Sigmoid colon (tissue), 7 donors: Measurements from ENCODE around the gene CDC34. TPM values are rescaled to one million over a fixed set of nuclear protein-coding genes. Genes with fewer than 3 reads are reported as not detected.

Source experiments
- DNase-seq: peaks from one replicate; pipeline ENCODE4 v3.0.0-alpha.2; 2019
- H3K27ac ChIP-seq, 4 donors: fragments of 200-600 bp; sonication (generic); one replicate each; pipeline ENCODE4 v1.5.1; 2016 to 2019; ENCODE audit warnings: mild to moderate bottlenecking in 1 of 4
- H3K27me3 ChIP-seq, 3 donors: fragments of 200-600 bp; sonication (generic); one replicate each; pipeline ENCODE4 v1.5.1; 2019; ENCODE audit warnings: mild to moderate bottlenecking in 1 of 3
- H3K36me3 ChIP-seq, 4 donors: fragments of 200-600 bp; sonication (generic); one replicate each; pipeline ENCODE4 v1.5.1; 2016 to 2019
- H3K4me1 ChIP-seq, 4 donors: fragments of 200-600 bp; sonication (generic); one replicate each; pipeline ENCODE4 v1.5.1; 2017 to 2019
- H3K4me3 ChIP-seq, 4 donors: fragments of 200-600 bp; sonication (generic); one replicate each; pipeline ENCODE4 v1.5.1; 2017 to 2019; ENCODE audit warnings: mild to moderate bottlenecking in 2 of 4, moderate library complexity in 1 of 4
- H3K9me3 ChIP-seq, 4 donors: fragments of 200-600 bp in 3 of 4; sonication (generic) in 3 of 4; one replicate each; pipeline versions ENCODE4 v1.5.1 to v1.6.1; 2013 to 2019
- EP300 ChIP-seq, 4 donors: sonication (generic); formaldehyde crosslinking; IDR thresholded peaks; one replicate each; pipeline ENCODE4 v1.6.1; 2017; ENCODE audit warnings: antibody characterized with exemption in 4 of 4
- POLR2A ChIP-seq, 2 donors: fragments of 450-650 bp; IDR thresholded peaks; one replicate each; pipeline ENCODE4 v1.6.1; 2016; ENCODE audit warnings: antibody characterized with exemption in 2 of 2, mild to moderate bottlenecking in 2 of 2, moderate library complexity in 2 of 2
- POLR2AphosphoS5 ChIP-seq, 4 donors: sonication (generic); formaldehyde crosslinking; IDR thresholded peaks; one replicate each; pipeline ENCODE4 v1.6.1; 2017; ENCODE audit warnings: antibody characterized with exemption in 4 of 4
- WGBS, 2 donors: extraction: QIAGEN DNeasy Blood & Tissue Kit; methylation state at CpG; one replicate each; pipeline ENCODE4 v1.1.7; 2013; 5-methylcytosine and 5-hydroxymethylcytosine counted together
- intact Hi-C: fragments of 100-400 bp; cut with DNase I; formaldehyde crosslinking; loops from one replicate; pipeline ENCODE4 v1.15.1; 2023
- polyA plus RNA-seq, 3 donors: library from polyadenylated mRNA; stranded (reverse); fragments of 200-250 nt; gene quantifications; one replicate each; pipeline ENCODE4 v1.2.3, GENCODE V29; 2013
- total RNA-seq, 4 donors: library from RNA; depleted of rRNA; stranded (reverse); fragments of >200 nt; gene quantifications; one replicate each; pipeline ENCODE4 v1.1.0, GENCODE V29; 2016
- TF ChIP-seq, protein P1 (sequence below), 4 experiments: fragments of 450-650 bp in 3 of 4; fragments of 200-600 bp in 1 of 4; IDR thresholded peaks; one replicate each; pipeline ENCODE4 v1.5.1; 2016 to 2019; ENCODE audit warnings: antibody characterized with exemption in 4 of 4, mild to moderate bottlenecking in 3 of 4, moderate library complexity in 2 of 4
- donor health status: healthy with polysubstance abuse.
- donor health status: Bipolar disorder and iron deficiency.
- donor health status: healthy.

CDC34 gene
- total and polyA plus RNA-seq, 7 donors, result 74.9 to 152 (median 96.7) TPM

- DNase-seq, result no peak
- Histone ChIP-seq H3K4me1 (peaks cover 0 to 18% (median 16%) of the 10 kb centered on the region in 4 donors), H3K27me3 (peaks cover 7 to 22% (median 18%) of the 10 kb centered on the region in 3 donors), H3K27ac (no peak overlapping the region), H3K9me3 (no peaks in the 10 kb centered on the region), H3K36me3 (no peaks in the 10 kb centered on the region), H3K4me3 (no peak overlapping the region)
- TF ChIP-seq POLR2A (IDR thresholded peaks at IDR 0.05) (no peak), POLR2AphosphoS5 (IDR thresholded peaks at IDR 0.05) (no peak), EP300 (IDR thresholded peaks at IDR 0.05) (no peak)
- TF ChIP-seq, protein P1, sequence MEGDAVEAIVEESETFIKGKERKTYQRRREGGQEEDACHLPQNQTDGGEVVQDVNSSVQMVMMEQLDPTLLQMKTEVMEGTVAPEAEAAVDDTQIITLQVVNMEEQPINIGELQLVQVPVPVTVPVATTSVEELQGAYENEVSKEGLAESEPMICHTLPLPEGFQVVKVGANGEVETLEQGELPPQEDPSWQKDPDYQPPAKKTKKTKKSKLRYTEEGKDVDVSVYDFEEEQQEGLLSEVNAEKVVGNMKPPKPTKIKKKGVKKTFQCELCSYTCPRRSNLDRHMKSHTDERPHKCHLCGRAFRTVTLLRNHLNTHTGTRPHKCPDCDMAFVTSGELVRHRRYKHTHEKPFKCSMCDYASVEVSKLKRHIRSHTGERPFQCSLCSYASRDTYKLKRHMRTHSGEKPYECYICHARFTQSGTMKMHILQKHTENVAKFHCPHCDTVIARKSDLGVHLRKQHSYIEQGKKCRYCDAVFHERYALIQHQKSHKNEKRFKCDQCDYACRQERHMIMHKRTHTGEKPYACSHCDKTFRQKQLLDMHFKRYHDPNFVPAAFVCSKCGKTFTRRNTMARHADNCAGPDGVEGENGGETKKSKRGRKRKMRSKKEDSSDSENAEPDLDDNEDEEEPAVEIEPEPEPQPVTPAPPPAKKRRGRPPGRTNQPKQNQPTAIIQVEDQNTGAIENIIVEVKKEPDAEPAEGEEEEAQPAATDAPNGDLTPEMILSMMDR (IDR thresholded peaks at IDR 0.05), result no peak
- 32 to 69% methylated on average over 32 of the region's 32 CpGs for WGBS, 2 donors
- intact Hi-C loops, result no loop called here
Measured at GRCh38 chr19:491146-491741, 40.3 kb upstream of the CDC34 start.

DNA sequence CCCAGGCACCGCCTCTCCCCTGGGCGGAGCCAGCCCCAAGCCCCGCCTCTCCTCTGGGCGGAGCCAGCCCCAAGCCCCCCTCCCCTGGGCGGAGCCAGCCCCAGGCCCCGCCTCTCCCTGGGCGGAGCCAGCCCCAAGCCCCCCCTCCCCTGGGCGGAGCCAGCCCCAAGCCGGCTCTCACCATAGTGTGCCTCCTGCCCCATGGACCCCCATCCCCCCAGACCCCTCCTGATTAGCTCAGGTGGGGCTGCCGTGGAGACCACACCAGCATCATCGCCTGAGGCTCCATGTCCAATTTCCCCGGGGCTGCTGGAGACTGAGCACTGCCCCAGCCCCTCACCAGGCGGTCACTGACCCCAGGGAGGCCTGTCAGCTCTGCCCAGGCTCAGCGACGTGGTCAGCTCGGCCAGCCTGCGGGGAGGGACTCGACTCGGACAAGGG lies 39.4 kb upstream of the CDC34 start:
- H3K27me3 ChIP-seq, result peaks cover 8 to 22% (median 18%) of the 10 kb centered on the region in 3 donors
- H3K9me3 ChIP-seq, result no peaks in the 10 kb centered on the region
- TF ChIP-seq, protein P1 (IDR thresholded peaks at IDR 0.05), result no peak
- TF ChIP-seq POLR2A (IDR thresholded peaks at IDR 0.05), result no peak
- TF ChIP-seq POLR2AphosphoS5 (IDR thresholded peaks at IDR 0.05), result no peak
- no peak for TF ChIP-seq EP300 (IDR thresholded peaks at IDR 0.05)
- H3K4me3 ChIP-seq, result no peak overlapping the region
- peaks cover 0 to 16% (median 16%) of the 10 kb centered on the region in 4 donors for H3K4me1 ChIP-seq
- WGBS, 2 donors, result 70% methylated on average over 19 of the region's 19 CpGs
- intact Hi-C loops, result no loop called here
- no peak overlapping the region for H3K27ac ChIP-seq
- no peak for DNase-seq
- no peaks in the 10 kb centered on the region for H3K36me3 ChIP-seq

GRCh38 chr19:493391-494170 lies 38.0 kb upstream of the CDC34 start:
- Histone ChIP-seq H3K27ac (no peak overlapping the region), H3K4me1 (peaks cover 0 to 28% (median 21%) of the 10 kb centered on the region in 4 donors), H3K27me3 (peaks cover 21 to 36% (median 32%) of the 10 kb centered on the region in 3 donors), H3K4me3 (no peak overlapping the region), H3K36me3 (no peaks in the 10 kb centered on the region), H3K9me3 (no peaks in the 10 kb centered on the region)
- TF ChIP-seq EP300 (IDR thresholded peaks at IDR 0.05) (no peak), POLR2A (IDR thresholded peaks at IDR 0.05) (no peak), POLR2AphosphoS5 (IDR thresholded peaks at IDR 0.05) (no peak)
- TF ChIP-seq, protein P1 (IDR thresholded peaks at IDR 0.05), result no peak
- no peak for DNase-seq
- intact Hi-C loops, result no loop called here
- 59 to 65% methylated on average over 23 of the region's 23 CpGs for WGBS, 2 donors

GRCh38 chr19:494171-495080 lies 37.1 kb upstream of the CDC34 start:
- WGBS, 2 donors, result 25 to 35% methylated on average over 22 of the region's 22 CpGs
- no peak for TF ChIP-seq POLR2A (IDR thresholded peaks at IDR 0.05)
- TF ChIP-seq, protein P1 (IDR thresholded peaks at IDR 0.05), result no peak
- no peak for TF ChIP-seq POLR2AphosphoS5 (IDR thresholded peaks at IDR 0.05)
- no peak for TF ChIP-seq EP300 (IDR thresholded peaks at IDR 0.05)
- DNase-seq, result no peak

More at GRCh38 chr19:494171-495080, 37.1 kb upstream of the CDC34 start:
- peaks cover 0 to 27% (median 19%) of the 10 kb centered on the region in 4 donors for H3K4me1 ChIP-seq
- no peak overlapping the region for H3K4me3 ChIP-seq
- no peaks in the 10 kb centered on the region for H3K36me3 ChIP-seq
- H3K27me3 ChIP-seq, result peaks cover 29 to 44% (median 41%) of the 10 kb centered on the region in 3 donors
- no peak overlapping the region for H3K27ac ChIP-seq
- no peaks in the 10 kb centered on the region for H3K9me3 ChIP-seq
- intact Hi-C loops, result no loop called here
